ENCODE data around the gene MOGAT2.

DNA sequence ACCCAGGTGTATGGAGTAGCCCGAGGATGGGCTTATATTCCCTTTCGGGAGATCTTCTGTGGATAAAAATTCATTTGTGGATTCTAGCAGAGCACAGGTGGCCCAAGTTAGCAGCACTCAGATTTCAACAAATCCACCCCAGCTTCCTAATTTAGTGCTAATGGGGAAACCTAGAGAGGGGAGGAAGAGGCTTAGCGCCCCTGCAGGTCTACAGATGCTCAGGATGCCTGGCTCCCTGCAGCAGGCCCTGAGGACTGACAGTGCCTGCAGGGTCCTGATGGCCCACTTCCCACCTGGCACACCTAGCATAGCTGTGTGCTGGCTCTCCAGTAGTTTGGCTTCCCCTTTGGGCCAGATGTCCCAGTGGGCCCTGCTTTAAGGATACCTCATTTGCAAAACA, 57.4 kb downstream of the MOGAT2 start:
- TF ChIP-seq ISL1 (CRISPR knock-in tag; IDR thresholded peaks at IDR 0.05) (no peak), RARB (CRISPR knock-in tag; IDR thresholded peaks at IDR 0.05) (no peak)
- TF ChIP-seq, protein P1, sequence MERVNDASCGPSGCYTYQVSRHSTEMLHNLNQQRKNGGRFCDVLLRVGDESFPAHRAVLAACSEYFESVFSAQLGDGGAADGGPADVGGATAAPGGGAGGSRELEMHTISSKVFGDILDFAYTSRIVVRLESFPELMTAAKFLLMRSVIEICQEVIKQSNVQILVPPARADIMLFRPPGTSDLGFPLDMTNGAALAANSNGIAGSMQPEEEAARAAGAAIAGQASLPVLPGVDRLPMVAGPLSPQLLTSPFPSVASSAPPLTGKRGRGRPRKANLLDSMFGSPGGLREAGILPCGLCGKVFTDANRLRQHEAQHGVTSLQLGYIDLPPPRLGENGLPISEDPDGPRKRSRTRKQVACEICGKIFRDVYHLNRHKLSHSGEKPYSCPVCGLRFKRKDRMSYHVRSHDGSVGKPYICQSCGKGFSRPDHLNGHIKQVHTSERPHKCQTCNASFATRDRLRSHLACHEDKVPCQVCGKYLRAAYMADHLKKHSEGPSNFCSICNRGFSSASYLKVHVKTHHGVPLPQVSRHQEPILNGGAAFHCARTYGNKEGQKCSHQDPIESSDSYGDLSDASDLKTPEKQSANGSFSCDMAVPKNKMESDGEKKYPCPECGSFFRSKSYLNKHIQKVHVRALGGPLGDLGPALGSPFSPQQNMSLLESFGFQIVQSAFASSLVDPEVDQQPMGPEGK (CRISPR knock-in tag; IDR thresholded peaks at IDR 0.05; ENCODE audit: borderline replicate concordance): no peak

Measured in SK-N-SH treated with all-trans-retinoic acid at 6 μM for 48 hours (cell line).